SK-N-SH (cell line): ENCODE measurements around the gene PIGP. TPM values are rescaled to one million over a fixed set of nuclear protein-coding genes. Genes with fewer than 3 reads are reported as not detected.
"Not testable (repeated sequence)": the region's sequence is repeated elsewhere in the genome, so short reads cannot be mapped to it uniquely, and the experiment has no call there.

ENCODE experiments used
- CTCF ChIA-PET: fragments of 300-600, 350-600 bp; formaldehyde crosslinking; extraction: SDS; loops from one replicate; lab custom pipeline; 2021; lab: Yijun Ruan, JAX
- POLR2A ChIA-PET: fragments of 350-600 bp; sonication (Branson Sonifier 250); formaldehyde crosslinking; extraction: SDS; loops from one replicate; lab custom pipeline; 2020; ENCODE audit warnings: antibody characterized with exemption, inconsistent platforms; lab: Yijun Ruan, JAX
- DNase-seq: peaks from one replicate; pipeline ENCODE4 v3.0.0; 2012
- H2AFZ ChIP-seq: fragments of 200-600 bp; sonication (generic); 2 replicates; pipeline ENCODE4 v1.8.1; 2016; ENCODE audit warnings: antibody characterized with exemption, mild to moderate bottlenecking, low read depth
- H3F3A ChIP-seq: fragments of 200-600 bp; sonication (generic); replicated peaks from 2 replicates; pipeline ENCODE3; 2016; ENCODE audit warnings: antibody characterized with exemption, mild to moderate bottlenecking; ENCODE audit not compliant: insufficient read depth
- H3K27ac ChIP-seq, 2 experiments: fragments of 200-500 bp in 1 of 2; fragments of 200-600 bp in 1 of 2; sonication (Bioruptor generic) in 1 of 2; sonication (generic), shearing (Covaris generic) in 1 of 2; 2 replicates each; pipeline versions ENCODE4 v1.5.1 to v1.6.1; 2014 to 2016; ENCODE audit warnings: low read depth in 2 of 2, inconsistent platforms in 1 of 2, low read length in 1 of 2, mild to moderate bottlenecking in 1 of 2, mixed read lengths in 1 of 2
- H3K27me3 ChIP-seq: fragments of 200-600 bp; sonication (generic), shearing (Covaris generic); 2 replicates; pipeline ENCODE4 v1.6.1; 2016; ENCODE audit warnings: mixed run types; ENCODE audit not compliant: insufficient read depth
- H3K36me3 ChIP-seq, 2 experiments: fragments of 200-500 bp in 1 of 2; fragments of 200-600 bp in 1 of 2; sonication (Bioruptor generic) in 1 of 2; sonication (generic) in 1 of 2; replicated peaks in 1 of 2; 2 replicates each; pipeline versions ENCODE3 to v1.5.1; 2014 to 2016; ENCODE audit warnings: low read length in 1 of 2, mild to moderate bottlenecking in 1 of 2; ENCODE audit not compliant: insufficient read depth in 2 of 2, control insufficient read depth in 1 of 2
- H3K4me1 ChIP-seq, 2 experiments: fragments of 200-500 bp in 1 of 2; fragments of 200-600 bp in 1 of 2; sonication (Bioruptor generic) in 1 of 2; sonication (generic), shearing (Covaris generic) in 1 of 2; 2 replicates each; pipeline versions ENCODE4 v1.5.1 to v1.6.1; 2014 to 2016; ENCODE audit warnings: low read depth in 1 of 2, low read length in 1 of 2, mixed run types in 1 of 2; ENCODE audit not compliant: insufficient read depth in 2 of 2, control insufficient read depth in 1 of 2
- H3K4me2 ChIP-seq: fragments of 200-600 bp; sonication (generic), shearing (Covaris generic); 2 replicates; pipeline ENCODE4 v1.6.1; 2017; ENCODE audit warnings: mixed run types
- H3K4me3 ChIP-seq, 2 experiments: fragments of 200-500 bp in 1 of 2; fragments of 200-600 bp in 1 of 2; sonication (Bioruptor generic) in 1 of 2; sonication (generic), shearing (Covaris generic) in 1 of 2; 2 replicates each; pipeline versions ENCODE4 v1.5.1 to v1.8.1; 2014 to 2016; ENCODE audit warnings: low read depth in 2 of 2, inconsistent platforms in 1 of 2, low read length in 1 of 2, mild to moderate bottlenecking in 1 of 2, mixed read lengths in 1 of 2, moderate library complexity in 1 of 2
- H3K79me2 ChIP-seq: fragments of 200-600 bp; sonication (generic); 2 replicates; pipeline ENCODE4 v1.8.1; 2017; ENCODE audit warnings: mild to moderate bottlenecking; ENCODE audit not compliant: insufficient read depth
- H3K9ac ChIP-seq: fragments of 200-600 bp; sonication (generic); 2 replicates; pipeline ENCODE4 v1.6.1; 2017; ENCODE audit warnings: mixed run types
- H3K9me2 ChIP-seq: fragments of 200-600 bp; sonication (generic); 2 replicates; pipeline ENCODE4 v1.6.1; 2017; ENCODE audit warnings: mixed run types
- H3K9me3 ChIP-seq: fragments of 200-600 bp; sonication (generic); 2 replicates; pipeline ENCODE4 v1.6.1; 2017; ENCODE audit warnings: mixed run types, mild to moderate bottlenecking, moderate library complexity
- H4K20me1 ChIP-seq: fragments of 200-600 bp; sonication (generic); 2 replicates; pipeline ENCODE4 v1.6.1; 2017; ENCODE audit warnings: mild to moderate bottlenecking, mixed run types; ENCODE audit not compliant: insufficient read depth
- ELF1 ChIP-seq: IDR thresholded peaks from 2 replicates; pipeline ENCODE4 v1.4.0; 2012
- EZH2phosphoT487 ChIP-seq: fragments of 200-600 bp; sonication (generic); IDR thresholded peaks from 2 replicates; pipeline ENCODE4 v1.6.1; 2017; ENCODE audit warnings: low read depth, mixed run types, mild to moderate bottlenecking, antibody characterized with exemption, moderate library complexity, borderline replicate concordance
- FOXJ3 ChIP-seq: sonication (generic); formaldehyde crosslinking; IDR thresholded peaks from 2 replicates; pipeline ENCODE4 v1.5.1; 2020; ENCODE audit warnings: mild to moderate bottlenecking, missing genetic modification reagents
- FOXM1 ChIP-seq: IDR thresholded peaks from 2 replicates; pipeline ENCODE4 v1.4.0; 2012; ENCODE audit warnings: low read depth, mild to moderate bottlenecking
- GABPA ChIP-seq: IDR thresholded peaks from 2 replicates; pipeline ENCODE4 v1.4.0; 2012; ENCODE audit warnings: low read depth, mild to moderate bottlenecking
- GATA2 ChIP-seq: sonication (generic); formaldehyde crosslinking; IDR thresholded peaks from 2 replicates; pipeline ENCODE4 v1.5.0; 2020; ENCODE audit warnings: mild to moderate bottlenecking, missing genetic modification reagents
- JUND ChIP-seq: IDR thresholded peaks from 2 replicates; pipeline ENCODE4 v1.4.0; 2012
- POLR2AphosphoS5 ChIP-seq: IDR thresholded peaks from 2 replicates; pipeline ENCODE4 v1.6.1; 2012; ENCODE audit warnings: low read depth, low read length
- RCOR1 ChIP-seq: fragments of 150-350 bp; IDR thresholded peaks from 2 replicates; pipeline ENCODE4 v1.6.1; 2017; ENCODE audit warnings: antibody characterized with exemption, low read length
- RXRA ChIP-seq: IDR thresholded peaks from 2 replicates; pipeline ENCODE4 v1.4.0; 2012; ENCODE audit warnings: low read depth, mild to moderate bottlenecking, borderline replicate concordance
- SIN3A ChIP-seq: IDR thresholded peaks from 2 replicates; pipeline ENCODE4 v1.6.1; 2012; ENCODE audit warnings: low read depth, mild to moderate bottlenecking, low read length, moderate library complexity, borderline replicate concordance
- SMC3 ChIP-seq: IDR thresholded peaks from 2 replicates; pipeline ENCODE4 v1.6.1; 2012; ENCODE audit warnings: low read depth, low read length, improper control_type of control experiment
- TAF1 ChIP-seq: IDR thresholded peaks from 2 replicates; pipeline ENCODE4 v1.6.1; 2012; ENCODE audit warnings: low read depth, mild to moderate bottlenecking, low read length, moderate library complexity, borderline replicate concordance
- TCF12 ChIP-seq: IDR thresholded peaks from 2 replicates; pipeline ENCODE4 v1.4.0; 2012
- WGBS: methylation state at CpG from one replicate; pipeline ENCODE4 v1.1.6; 2017; ENCODE audit warnings: low lambda C conversion rate; 5-methylcytosine and 5-hydroxymethylcytosine counted together
- polyA plus RNA-seq, 3 experiments: library from polyadenylated mRNA; depleted of rRNA; stranded (reverse); fragments of >200 nt; gene quantifications; 2 replicates each; pipeline ENCODE4 v1.2.3, GENCODE V29; 2012
- TF ChIP-seq, protein P1 (sequence below): IDR thresholded peaks from 2 replicates; pipeline ENCODE4 v1.4.0; 2012; ENCODE audit warnings: low read depth, borderline replicate concordance
- TF ChIP-seq, protein P2 (sequence below): fragments of 150-350 bp; IDR thresholded peaks from 2 replicates; pipeline ENCODE4 v1.6.1; 2016; ENCODE audit warnings: mild to moderate bottlenecking, low read depth, low read length
- TF ChIP-seq, protein P3 (sequence below): fragments of 150-350 bp; IDR thresholded peaks from 2 replicates; pipeline ENCODE4 v1.6.1; 2017; ENCODE audit warnings: antibody characterized with exemption, low read length, low read depth, borderline replicate concordance
- TF ChIP-seq, protein P4 (sequence below): fragments of 200-600 bp; sonication (generic); IDR thresholded peaks from 2 replicates; pipeline ENCODE4 v1.6.1; 2017; ENCODE audit warnings: antibody characterized with exemption, mild to moderate bottlenecking, moderate library complexity
- TF ChIP-seq, protein P5 (sequence below): IDR thresholded peaks from 2 replicates; pipeline ENCODE4 v1.4.0; 2012; ENCODE audit warnings: low read depth

PIGP gene
- polyA plus RNA-seq, 1 of the 3 experiments (the other 2 are of a cell fraction), result 28.3 TPM

DNA sequence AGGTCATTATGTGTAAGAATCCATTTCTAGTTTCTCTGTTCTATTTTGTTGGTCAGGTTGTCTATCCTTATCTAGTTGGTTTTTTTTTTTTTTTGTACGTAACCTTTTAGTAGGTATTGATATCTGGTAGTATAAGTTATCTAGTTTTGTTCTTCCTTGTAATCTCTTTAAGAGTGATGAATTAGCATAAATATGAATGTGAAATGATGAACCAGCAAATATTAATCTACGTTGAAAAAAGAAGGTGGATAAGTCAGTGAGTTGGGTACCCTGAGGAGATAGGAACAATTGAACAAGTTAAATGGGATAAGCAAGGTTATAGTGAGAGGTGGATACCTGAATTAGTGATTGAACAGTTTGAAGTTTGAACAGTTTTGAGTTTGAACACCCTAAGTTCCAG is 34.1 kb upstream of the PIGP start (continued):
- TF ChIP-seq, protein P1, sequence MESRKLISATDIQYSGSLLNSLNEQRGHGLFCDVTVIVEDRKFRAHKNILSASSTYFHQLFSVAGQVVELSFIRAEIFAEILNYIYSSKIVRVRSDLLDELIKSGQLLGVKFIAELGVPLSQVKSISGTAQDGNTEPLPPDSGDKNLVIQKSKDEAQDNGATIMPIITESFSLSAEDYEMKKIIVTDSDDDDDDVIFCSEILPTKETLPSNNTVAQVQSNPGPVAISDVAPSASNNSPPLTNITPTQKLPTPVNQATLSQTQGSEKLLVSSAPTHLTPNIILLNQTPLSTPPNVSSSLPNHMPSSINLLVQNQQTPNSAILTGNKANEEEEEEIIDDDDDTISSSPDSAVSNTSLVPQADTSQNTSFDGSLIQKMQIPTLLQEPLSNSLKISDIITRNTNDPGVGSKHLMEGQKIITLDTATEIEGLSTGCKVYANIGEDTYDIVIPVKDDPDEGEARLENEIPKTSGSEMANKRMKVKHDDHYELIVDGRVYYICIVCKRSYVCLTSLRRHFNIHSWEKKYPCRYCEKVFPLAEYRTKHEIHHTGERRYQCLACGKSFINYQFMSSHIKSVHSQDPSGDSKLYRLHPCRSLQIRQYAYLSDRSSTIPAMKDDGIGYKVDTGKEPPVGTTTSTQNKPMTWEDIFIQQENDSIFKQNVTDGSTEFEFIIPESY, result no peak
- TF ChIP-seq, protein P2, sequence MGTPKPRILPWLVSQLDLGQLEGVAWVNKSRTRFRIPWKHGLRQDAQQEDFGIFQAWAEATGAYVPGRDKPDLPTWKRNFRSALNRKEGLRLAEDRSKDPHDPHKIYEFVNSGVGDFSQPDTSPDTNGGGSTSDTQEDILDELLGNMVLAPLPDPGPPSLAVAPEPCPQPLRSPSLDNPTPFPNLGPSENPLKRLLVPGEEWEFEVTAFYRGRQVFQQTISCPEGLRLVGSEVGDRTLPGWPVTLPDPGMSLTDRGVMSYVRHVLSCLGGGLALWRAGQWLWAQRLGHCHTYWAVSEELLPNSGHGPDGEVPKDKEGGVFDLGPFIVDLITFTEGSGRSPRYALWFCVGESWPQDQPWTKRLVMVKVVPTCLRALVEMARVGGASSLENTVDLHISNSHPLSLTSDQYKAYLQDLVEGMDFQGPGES, result no peak

DNA sequence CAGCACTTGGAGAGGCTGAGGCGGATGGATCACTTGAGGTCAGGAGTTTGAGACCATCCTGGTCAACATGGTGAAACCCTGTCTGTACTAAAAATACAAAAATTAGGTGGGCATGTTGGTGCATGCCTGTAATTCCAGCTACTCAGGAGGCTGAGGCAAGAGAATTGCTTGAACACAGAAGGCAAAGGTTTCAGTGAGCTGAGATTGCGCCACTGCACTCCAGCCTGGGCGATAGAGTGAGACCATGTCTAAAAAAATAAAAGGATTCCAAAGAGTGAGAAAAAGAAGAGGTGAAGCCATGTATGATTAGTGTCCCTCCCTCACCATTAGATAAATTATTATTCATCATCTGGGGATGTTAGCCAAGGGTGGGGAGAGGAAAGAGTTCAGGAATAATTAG is 29.9 kb upstream of the PIGP start:
- POLR2A ChIA-PET, H3K27me3 ChIP-seq, H3K9me3 ChIP-seq, H3K9me2 ChIP-seq, H3K4me1 ChIP-seq, H4K20me1 ChIP-seq, H3K4me3 ChIP-seq, H2AFZ ChIP-seq, H3K27ac ChIP-seq, H3K9ac ChIP-seq, H3K4me2 ChIP-seq, DNase-seq, H3F3A ChIP-seq, CTCF ChIA-PET: not testable (repeated sequence)
- peaks cover 23 to 40% of the 10 kb centered on the region in 2 experiments for H3K36me3 ChIP-seq
- WGBS, result 98% methylated on average over 3 of the region's 3 CpGs
- peaks cover 23% of the 10 kb centered on the region for H3K79me2 ChIP-seq

DNA sequence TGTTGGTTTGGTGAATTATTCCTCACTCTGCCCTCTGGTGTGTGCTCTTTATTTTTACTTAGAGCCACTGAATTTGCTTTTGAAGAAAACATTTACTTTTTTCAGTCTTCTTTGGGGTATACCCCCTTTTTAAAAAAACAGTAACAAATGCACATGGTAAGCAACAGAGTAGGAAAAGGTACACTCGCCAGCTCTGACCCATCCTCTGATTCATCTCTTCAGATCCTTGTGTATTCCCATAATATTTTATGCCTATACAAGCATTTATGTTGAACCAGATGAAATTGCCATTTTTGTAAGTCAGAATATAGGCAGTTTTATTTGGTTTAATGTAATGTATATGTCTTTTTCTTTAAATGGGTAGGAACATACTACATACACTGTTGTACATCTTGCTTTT is 28.5 kb upstream of the PIGP start:
- Histone ChIP-seq H3K9me3 (no peaks in the 10 kb centered on the region), H4K20me1 (no peaks in the 10 kb centered on the region)
- 76% methylated on average over 1 of the region's 1 CpG for WGBS

More for the DNA sequence above, 28.5 kb upstream of the PIGP start:
- ChIA-PET CTCF (no interaction called here), POLR2A (no interaction called here)
- no peak for DNase-seq
- Histone ChIP-seq H3K4me2 (no peak overlapping the region), H3K9me2 (no peaks in the 10 kb centered on the region), H3K27me3 (no peaks in the 10 kb centered on the region), H3K27ac (no peak overlapping the region), H3K79me2 (peaks cover 11% of the 10 kb centered on the region; the same call in 1 of the 2 replicates), H3F3A (no peaks in the 10 kb centered on the region), H2AFZ (no peak overlapping the region), H3K36me3 (peaks cover 37 to 45% of the 10 kb centered on the region in 2 experiments), H3K4me1 (no peaks in the 10 kb centered on the region), H3K9ac (no peak overlapping the region), H3K4me3 (no peak overlapping the region)
- TF ChIP-seq, protein P3, sequence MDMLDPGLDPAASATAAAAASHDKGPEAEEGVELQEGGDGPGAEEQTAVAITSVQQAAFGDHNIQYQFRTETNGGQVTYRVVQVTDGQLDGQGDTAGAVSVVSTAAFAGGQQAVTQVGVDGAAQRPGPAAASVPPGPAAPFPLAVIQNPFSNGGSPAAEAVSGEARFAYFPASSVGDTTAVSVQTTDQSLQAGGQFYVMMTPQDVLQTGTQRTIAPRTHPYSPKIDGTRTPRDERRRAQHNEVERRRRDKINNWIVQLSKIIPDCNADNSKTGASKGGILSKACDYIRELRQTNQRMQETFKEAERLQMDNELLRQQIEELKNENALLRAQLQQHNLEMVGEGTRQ, result no peak
- TF ChIP-seq GATA2 (no peak), FOXJ3 (no peak), SIN3A (no peak), POLR2AphosphoS5 (no peak), TCF12 (no peak), GABPA (no peak), ELF1 (no peak), JUND (no peak), FOXM1 (no peak), RXRA (no peak), RCOR1 (no peak), EZH2phosphoT487 (no peak), SMC3 (no peak), TAF1 (no peak)
- TF ChIP-seq, protein P4, sequence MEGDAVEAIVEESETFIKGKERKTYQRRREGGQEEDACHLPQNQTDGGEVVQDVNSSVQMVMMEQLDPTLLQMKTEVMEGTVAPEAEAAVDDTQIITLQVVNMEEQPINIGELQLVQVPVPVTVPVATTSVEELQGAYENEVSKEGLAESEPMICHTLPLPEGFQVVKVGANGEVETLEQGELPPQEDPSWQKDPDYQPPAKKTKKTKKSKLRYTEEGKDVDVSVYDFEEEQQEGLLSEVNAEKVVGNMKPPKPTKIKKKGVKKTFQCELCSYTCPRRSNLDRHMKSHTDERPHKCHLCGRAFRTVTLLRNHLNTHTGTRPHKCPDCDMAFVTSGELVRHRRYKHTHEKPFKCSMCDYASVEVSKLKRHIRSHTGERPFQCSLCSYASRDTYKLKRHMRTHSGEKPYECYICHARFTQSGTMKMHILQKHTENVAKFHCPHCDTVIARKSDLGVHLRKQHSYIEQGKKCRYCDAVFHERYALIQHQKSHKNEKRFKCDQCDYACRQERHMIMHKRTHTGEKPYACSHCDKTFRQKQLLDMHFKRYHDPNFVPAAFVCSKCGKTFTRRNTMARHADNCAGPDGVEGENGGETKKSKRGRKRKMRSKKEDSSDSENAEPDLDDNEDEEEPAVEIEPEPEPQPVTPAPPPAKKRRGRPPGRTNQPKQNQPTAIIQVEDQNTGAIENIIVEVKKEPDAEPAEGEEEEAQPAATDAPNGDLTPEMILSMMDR, result no peak
- TF ChIP-seq, protein P5, sequence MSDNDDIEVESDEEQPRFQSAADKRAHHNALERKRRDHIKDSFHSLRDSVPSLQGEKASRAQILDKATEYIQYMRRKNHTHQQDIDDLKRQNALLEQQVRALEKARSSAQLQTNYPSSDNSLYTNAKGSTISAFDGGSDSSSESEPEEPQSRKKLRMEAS, result no peak
